Activated naive CD4-positive, alpha-beta T cell treated with anti-CD3 and anti-CD28 coated beads, Interleukin-2, amount 10 ng/mL, durations not matched to agents 7 days and 5 days (primary cell): Measurements from ENCODE around the gene EFR3B.

Source experiments
- CTCF ChIA-PET: fragments of 350-600 bp; sonication (Branson Sonifier 250); formaldehyde crosslinking; loops from one replicate; lab custom pipeline; 2021; ENCODE audit warnings: antibody characterized with exemption; lab: Charles Lee
- DNase-seq: peaks from one replicate; pipeline ENCODE4 v3.0.0-alpha.2; 2020
- H3K27ac Mint-ChIP-seq: one replicate; pipeline ENCODE4 v1.8.0; 2021; ENCODE audit warnings: mild to moderate bottlenecking, moderate library complexity, mixed read lengths
- H3K27me3 Mint-ChIP-seq: one replicate; pipeline ENCODE4 v1.8.0; 2021; ENCODE audit warnings: mild to moderate bottlenecking, mixed read lengths
- H3K36me3 Mint-ChIP-seq: one replicate; pipeline ENCODE4 v1.8.0; 2021; ENCODE audit warnings: mixed read lengths
- H3K4me1 Mint-ChIP-seq: one replicate; pipeline ENCODE4 v1.8.0; 2021; ENCODE audit warnings: mixed read lengths
- H3K4me3 Mint-ChIP-seq: one replicate; pipeline ENCODE4 v1.8.0; 2021; ENCODE audit warnings: mild to moderate bottlenecking, moderate library complexity, mixed read lengths
- H3K9me3 Mint-ChIP-seq: one replicate; pipeline ENCODE4 v1.8.0; 2021; ENCODE audit warnings: mixed read lengths

EFR3B gene

GRCh38 chr2:25071966-25072365, 30.1 kb downstream of the EFR3B start:
- H3K4me3 Mint-ChIP-seq: no peak overlapping the region
- H3K4me1 Mint-ChIP-seq: no peaks in the 10 kb centered on the region
- no peaks in the 10 kb centered on the region for H3K36me3 Mint-ChIP-seq
- peaks cover 21% of the 10 kb centered on the region for H3K27me3 Mint-ChIP-seq
- CTCF ChIA-PET: no interaction called here
- DNase-seq: no peak
- no peak overlapping the region for H3K27ac Mint-ChIP-seq
- H3K9me3 Mint-ChIP-seq: no peaks in the 10 kb centered on the region

GRCh38 chr2:25072606-25073005, 30.7 kb downstream of the EFR3B start:
- no peak overlapping the region for H3K27ac Mint-ChIP-seq
- no peaks in the 10 kb centered on the region for H3K36me3 Mint-ChIP-seq
- peaks cover 22% of the 10 kb centered on the region for H3K27me3 Mint-ChIP-seq
- H3K4me1 Mint-ChIP-seq: no peaks in the 10 kb centered on the region
- CTCF ChIA-PET: interaction anchor here (0.6 kb wide), 1 partner anchor 908 kb away, joined by 3 read pairs; no protein-coding TSS in a partner anchor
- no peaks in the 10 kb centered on the region for H3K9me3 Mint-ChIP-seq
- no peak for DNase-seq
- no peak overlapping the region for H3K4me3 Mint-ChIP-seq

- Mint-ChIP-seq H3K9me3 (no peaks in the 10 kb centered on the region), H3K27ac (no peak overlapping the region), H3K4me1 (no peaks in the 10 kb centered on the region), H3K27me3 (peaks cover 22% of the 10 kb centered on the region), H3K4me3 (no peak overlapping the region), H3K36me3 (no peaks in the 10 kb centered on the region)
- DNase-seq: no peak
- CTCF ChIA-PET: interaction anchor here (0.6 kb wide), 1 partner anchor 909 kb away, joined by 3 read pairs; no protein-coding TSS in a partner anchor
These were observed 31.1 kb downstream of the EFR3B start for GRCh38 chr2:25073025-25073424.

- Mint-ChIP-seq H3K36me3 (no peaks in the 10 kb centered on the region), H3K4me3 (no peak overlapping the region), H3K4me1 (no peaks in the 10 kb centered on the region), H3K27me3 (peaks cover 31% of the 10 kb centered on the region), H3K9me3 (no peaks in the 10 kb centered on the region), H3K27ac (no peak overlapping the region)
- DNase-seq: no peak
- CTCF ChIA-PET: no interaction called here
These were observed 32.0 kb downstream of the EFR3B start for GRCh38 chr2:25073914-25074313.

GRCh38 chr2:25074826-25075225, 33.0 kb downstream of the EFR3B start:
- peaks cover 34% of the 10 kb centered on the region for H3K27me3 Mint-ChIP-seq

GRCh38 chr2:25076749-25077148, 34.9 kb downstream of the EFR3B start:
- no peak for DNase-seq
- H3K36me3 Mint-ChIP-seq: no peaks in the 10 kb centered on the region
- no peaks in the 10 kb centered on the region for H3K9me3 Mint-ChIP-seq
- CTCF ChIA-PET: no interaction called here
- H3K4me3 Mint-ChIP-seq: no peak overlapping the region
- no peaks in the 10 kb centered on the region for H3K4me1 Mint-ChIP-seq
- H3K27me3 Mint-ChIP-seq: peaks cover 43% of the 10 kb centered on the region
- no peak overlapping the region for H3K27ac Mint-ChIP-seq

More at GRCh38 chr2:25074826-25075225, 33.0 kb downstream of the EFR3B start:
- H3K9me3 Mint-ChIP-seq: no peaks in the 10 kb centered on the region
- H3K4me1 Mint-ChIP-seq: no peaks in the 10 kb centered on the region
- no peaks in the 10 kb centered on the region for H3K36me3 Mint-ChIP-seq
- no peak overlapping the region for H3K27ac Mint-ChIP-seq
- no peak for DNase-seq
- no peak overlapping the region for H3K4me3 Mint-ChIP-seq
- CTCF ChIA-PET: no interaction called here

- DNase-seq: no peak
- H3K36me3 Mint-ChIP-seq: no peaks in the 10 kb centered on the region
These were observed 35.9 kb downstream of the EFR3B start for GRCh38 chr2:25077789-25078169.

GRCh38 chr2:25078170-25079049, 36.5 kb downstream of the EFR3B start:
- CTCF ChIA-PET: no interaction called here
- no peaks in the 10 kb centered on the region for H3K36me3 Mint-ChIP-seq
- DNase-seq: no peak

More at GRCh38 chr2:25077789-25078169, 35.9 kb downstream of the EFR3B start:
- no peak overlapping the region for H3K4me3 Mint-ChIP-seq
- no peaks in the 10 kb centered on the region for H3K9me3 Mint-ChIP-seq
- CTCF ChIA-PET: no interaction called here
- no peak overlapping the region for H3K27ac Mint-ChIP-seq
- H3K27me3 Mint-ChIP-seq: peaks cover 47% of the 10 kb centered on the region
- no peaks in the 10 kb centered on the region for H3K4me1 Mint-ChIP-seq

GRCh38 chr2:25079050-25079635, 37.3 kb downstream of the EFR3B start:
- CTCF ChIA-PET: no interaction called here
- Mint-ChIP-seq H3K36me3 (no peaks in the 10 kb centered on the region), H3K27ac (no peak overlapping the region), H3K4me1 (no peaks in the 10 kb centered on the region), H3K4me3 (no peak overlapping the region), H3K27me3 (peaks cover 52% of the 10 kb centered on the region), H3K9me3 (no peaks in the 10 kb centered on the region)
- no peak for DNase-seq

More at GRCh38 chr2:25078170-25079049, 36.5 kb downstream of the EFR3B start:
- no peak overlapping the region for H3K27ac Mint-ChIP-seq
- H3K9me3 Mint-ChIP-seq: no peaks in the 10 kb centered on the region
- no peaks in the 10 kb centered on the region for H3K4me1 Mint-ChIP-seq
- peaks cover 49% of the 10 kb centered on the region for H3K27me3 Mint-ChIP-seq
- H3K4me3 Mint-ChIP-seq: no peak overlapping the region

GRCh38 chr2:25081237-25081790, 39.4 kb downstream of the EFR3B start:
- Mint-ChIP-seq H3K27ac (no peak overlapping the region), H3K4me1 (no peaks in the 10 kb centered on the region), H3K4me3 (no peak overlapping the region), H3K9me3 (no peaks in the 10 kb centered on the region), H3K27me3 (peaks cover 44% of the 10 kb centered on the region), H3K36me3 (no peaks in the 10 kb centered on the region)
- DNase-seq: no peak
- CTCF ChIA-PET: no interaction called here

- Mint-ChIP-seq H3K4me3 (no peak overlapping the region), H3K36me3 (no peaks in the 10 kb centered on the region), H3K4me1 (no peaks in the 10 kb centered on the region), H3K9me3 (no peaks in the 10 kb centered on the region), H3K27me3 (peaks cover 40% of the 10 kb centered on the region), H3K27ac (no peak overlapping the region)
- CTCF ChIA-PET: no interaction called here
- no peak for DNase-seq
These were observed 40.2 kb downstream of the EFR3B start for GRCh38 chr2:25082002-25082622.

- Mint-ChIP-seq H3K4me1 (no peaks in the 10 kb centered on the region), H3K9me3 (no peaks in the 10 kb centered on the region), H3K27ac (no peak overlapping the region), H3K27me3 (peaks cover 23% of the 10 kb centered on the region), H3K36me3 (no peaks in the 10 kb centered on the region), H3K4me3 (no peak overlapping the region)
- DNase-seq: no peak
- CTCF ChIA-PET: no interaction called here
These were observed 44.1 kb downstream of the EFR3B start for GRCh38 chr2:25085761-25086560.

GRCh38 chr2:25088817-25089516, 47.1 kb downstream of the EFR3B start:
- Mint-ChIP-seq H3K27ac (no peak overlapping the region), H3K27me3 (no peaks in the 10 kb centered on the region), H3K9me3 (no peaks in the 10 kb centered on the region), H3K36me3 (no peaks in the 10 kb centered on the region), H3K4me1 (no peaks in the 10 kb centered on the region), H3K4me3 (no peak overlapping the region)
- DNase-seq: no peak
- CTCF ChIA-PET: no interaction called here
